IPS DF 4.7 (cell line): ENCODE measurements around the gene GPR137B.
"Not testable (repeated sequence)": the region's sequence is repeated elsewhere in the genome, so short reads cannot be mapped to it uniquely, and the experiment has no call there.

Source experiments
- DNase-seq: peaks from one replicate; pipeline ENCODE4 v3.0.0-alpha.2; 2013; ENCODE audit warnings: low spot score; ENCODE audit errors: extremely low read depth

Gene GPR137B

DNA sequence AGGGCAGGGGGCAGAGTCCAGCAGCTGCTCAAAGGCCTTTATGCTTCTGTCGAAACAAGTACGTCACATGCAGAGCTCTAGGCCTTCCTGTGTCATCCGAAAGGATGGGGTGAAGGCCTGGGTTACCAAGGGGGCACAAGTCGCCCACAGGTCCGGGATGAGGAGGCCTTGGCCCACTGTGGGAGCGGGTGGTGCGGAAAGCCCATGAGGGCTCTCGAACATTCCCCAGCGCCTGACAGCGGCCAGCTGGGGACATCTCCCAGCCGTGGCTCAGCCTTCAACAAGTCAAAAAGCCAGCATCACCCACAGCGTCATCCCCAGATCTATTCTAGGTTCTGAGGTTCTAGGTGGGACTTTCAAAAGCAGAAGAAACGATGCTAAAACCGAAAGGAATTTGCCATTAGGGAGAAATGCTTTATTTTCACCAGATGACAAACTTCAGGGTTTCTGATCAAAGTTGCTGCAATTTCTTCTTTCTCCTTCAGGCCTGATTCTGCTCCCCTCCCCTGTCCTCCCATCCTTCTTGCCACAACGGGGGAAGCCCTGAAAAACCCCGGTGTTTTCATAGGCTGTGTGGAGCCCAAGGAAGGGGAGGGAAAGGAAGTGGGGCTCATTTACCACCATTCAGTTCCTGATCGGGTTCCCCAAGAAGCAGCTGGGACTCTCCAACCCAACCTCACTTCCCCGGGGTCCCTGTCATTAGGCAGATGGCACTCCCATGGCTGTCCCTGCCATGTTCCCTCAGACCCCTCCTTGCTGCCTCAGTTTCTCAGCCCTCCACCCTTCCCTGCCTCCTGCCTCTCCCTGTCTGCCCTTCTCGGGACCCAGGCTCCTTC lies 17.6 kb downstream of the GPR137B start:
- DNase-seq = no peak

DNA sequence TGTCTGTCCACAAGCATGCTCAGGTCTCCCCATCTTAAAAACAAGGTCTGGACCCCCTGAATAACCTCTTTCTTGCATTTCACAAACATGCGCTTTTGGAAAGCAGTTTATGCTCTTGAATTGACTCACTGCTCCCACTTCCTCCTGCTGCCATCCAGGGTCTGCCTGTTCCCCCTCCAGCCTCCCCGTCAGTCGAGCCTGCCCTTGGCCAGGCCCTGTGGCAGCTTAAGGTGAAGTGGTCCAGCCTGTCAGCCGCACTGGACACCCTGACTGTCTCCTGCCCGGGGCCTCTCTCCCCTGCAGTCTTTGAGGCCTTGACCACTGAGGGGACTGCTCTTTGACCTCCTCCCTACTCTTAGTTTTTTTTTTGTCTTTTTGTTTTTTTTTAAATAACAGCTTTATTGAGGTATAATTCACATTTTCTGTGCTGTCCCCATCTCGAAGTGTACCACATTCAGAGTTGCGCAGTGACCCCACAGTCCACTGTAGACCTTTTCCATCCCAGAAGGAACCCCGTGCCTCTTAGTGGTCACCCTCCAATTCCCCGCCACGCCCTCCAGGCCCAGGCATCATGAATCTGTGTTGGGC lies 18.3 kb downstream of the GPR137B start:
- DNase-seq = no peak

DNA sequence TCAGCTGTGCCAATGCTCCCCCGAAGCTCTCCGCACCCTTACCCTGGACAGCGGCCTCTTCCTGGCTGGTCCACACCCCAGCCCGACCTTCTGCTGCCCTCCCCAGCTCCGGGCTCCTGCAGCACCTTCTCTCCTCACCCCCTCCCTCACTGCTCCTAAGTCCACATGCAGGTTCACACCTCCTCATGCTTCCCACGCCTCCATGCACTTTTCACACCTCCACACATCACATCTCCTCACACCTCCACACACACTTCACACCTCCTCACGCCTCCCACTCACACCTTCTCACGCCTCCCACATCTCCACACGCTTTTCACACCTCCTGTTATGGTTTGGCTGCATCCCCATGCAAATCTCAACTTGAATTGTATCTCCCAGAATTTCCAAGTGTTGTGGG lies 18.9 kb downstream of the GPR137B start:
- DNase-seq = no peak

DNA sequence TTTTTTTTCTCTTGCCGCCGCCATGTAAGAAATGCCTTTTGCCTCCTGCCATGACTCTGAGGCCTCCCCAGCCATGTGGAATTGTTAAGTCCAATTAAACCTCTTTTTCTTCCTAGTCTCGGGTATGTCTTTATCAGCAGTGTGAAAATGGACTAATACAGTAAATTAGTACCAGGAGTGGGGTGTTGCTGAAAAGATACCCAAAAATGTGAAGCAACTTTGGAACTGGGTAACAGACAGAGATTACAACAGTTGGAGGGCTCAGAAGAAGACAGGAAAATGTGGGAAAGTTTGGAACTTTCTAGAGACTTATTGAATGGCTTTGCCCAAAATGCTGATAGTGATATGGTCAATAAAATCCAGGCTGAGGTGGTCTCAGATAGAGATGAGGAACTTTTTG lies 19.4 kb downstream of the GPR137B start:
- not testable (repeated sequence) for DNase-seq

DNA sequence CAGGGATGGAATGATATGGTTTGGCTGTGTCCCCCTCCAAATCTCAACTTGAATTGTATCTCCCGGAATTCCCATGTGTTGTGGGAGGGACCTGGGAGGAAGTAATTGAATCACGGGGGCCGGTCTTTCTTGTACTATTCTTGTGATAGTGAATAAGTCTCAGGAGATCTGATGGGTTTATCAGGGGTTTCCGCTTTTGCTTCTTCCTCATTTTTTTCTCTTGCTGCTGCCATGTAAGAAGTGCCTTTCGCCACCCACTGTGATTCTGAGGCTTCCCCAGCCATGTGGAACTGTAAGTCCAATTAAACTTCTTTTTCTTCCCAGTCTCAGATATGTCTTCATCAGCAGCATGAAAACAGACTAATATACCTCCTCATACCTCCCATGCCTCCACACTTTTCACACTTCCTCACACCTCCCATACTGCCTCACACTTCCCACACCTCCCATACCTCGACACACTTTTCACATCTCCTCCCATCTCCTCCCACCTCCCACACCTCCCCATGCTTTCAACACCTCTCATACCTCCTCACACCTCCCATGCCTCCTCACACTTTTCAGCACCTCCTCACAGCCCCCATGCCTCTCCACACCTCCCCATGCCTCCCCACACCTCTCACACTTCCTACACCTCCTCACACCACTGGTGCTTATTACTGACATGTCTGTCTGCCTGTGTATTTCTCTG lies 21.3 kb downstream of the GPR137B start:
- DNase-seq = no peak

DNA sequence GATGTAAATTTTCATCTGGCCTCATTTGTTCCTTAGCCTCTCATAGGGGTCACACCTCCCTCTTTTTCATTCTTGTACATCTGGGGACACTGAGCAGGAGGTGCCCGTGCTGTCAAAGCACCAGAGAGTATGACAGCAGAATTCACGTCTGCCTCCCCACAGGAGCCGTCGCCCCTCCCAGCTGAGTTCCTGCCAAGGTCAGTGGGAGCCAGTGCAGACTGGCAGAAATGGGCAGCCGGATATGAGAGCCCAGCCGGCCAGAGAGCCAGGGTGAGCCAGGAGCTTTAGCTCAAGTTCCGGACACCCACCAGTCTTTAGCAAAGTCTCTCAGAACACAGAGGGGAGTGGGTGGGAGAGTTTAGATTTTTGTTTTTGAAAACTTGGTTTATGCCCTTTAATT lies 21.9 kb downstream of the GPR137B start:
- DNase-seq = no peak

DNA sequence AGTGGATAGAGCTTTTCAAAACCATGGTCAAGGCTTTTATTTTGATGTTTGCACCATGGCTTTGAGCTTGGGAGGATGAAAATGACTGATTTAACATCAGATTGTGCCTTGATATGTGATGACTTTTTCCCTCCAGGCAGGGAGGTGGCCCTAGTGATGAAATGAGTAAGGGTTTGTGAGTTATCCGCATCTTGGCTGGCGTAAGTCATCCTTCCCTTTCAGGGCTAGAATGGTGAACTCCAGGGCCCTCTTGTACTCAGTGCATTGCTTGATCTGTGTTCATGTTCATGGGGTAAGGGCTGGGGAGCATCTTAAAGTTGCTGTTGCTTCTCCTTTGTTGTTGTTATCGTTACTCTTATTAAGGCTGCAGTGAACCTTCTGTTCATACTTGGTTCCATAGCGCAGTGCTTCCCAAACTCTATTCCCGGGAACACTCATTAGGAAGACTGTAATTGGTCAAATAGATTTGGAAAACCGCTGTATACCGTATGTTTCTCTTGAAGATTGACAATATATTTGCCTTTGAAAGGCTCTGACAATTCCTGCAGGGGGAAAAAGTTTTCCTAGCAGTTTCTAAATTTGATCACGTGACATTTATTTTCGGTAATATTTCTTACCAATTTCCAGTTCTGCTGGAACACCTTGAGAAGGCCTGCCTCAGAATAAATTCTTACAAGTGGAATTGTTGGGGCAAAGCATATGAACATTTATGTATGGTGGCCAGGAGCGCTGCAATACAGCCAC lies 23.1 kb downstream of the GPR137B start:
- DNase-seq = no peak

DNA sequence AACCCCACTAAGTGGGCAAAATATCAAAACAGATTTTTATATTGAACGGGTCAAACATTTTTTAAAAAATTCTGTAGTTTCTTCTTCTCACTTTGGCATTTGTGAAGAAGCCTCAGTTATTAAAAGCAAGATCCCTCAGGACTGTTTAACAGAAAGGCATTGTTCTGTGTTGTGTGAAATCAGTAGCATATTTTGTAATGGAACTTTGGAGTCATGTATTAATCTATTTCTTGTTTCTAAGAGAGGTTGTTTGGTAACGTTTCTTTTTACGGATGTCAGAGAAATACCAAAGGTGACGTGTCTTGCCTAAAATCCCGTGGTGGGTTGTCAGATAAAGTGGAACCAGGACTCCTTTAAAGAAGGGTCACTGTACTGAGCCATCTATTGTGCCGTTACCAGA lies 23.7 kb downstream of the GPR137B start:
- DNase-seq = no peak

DNA sequence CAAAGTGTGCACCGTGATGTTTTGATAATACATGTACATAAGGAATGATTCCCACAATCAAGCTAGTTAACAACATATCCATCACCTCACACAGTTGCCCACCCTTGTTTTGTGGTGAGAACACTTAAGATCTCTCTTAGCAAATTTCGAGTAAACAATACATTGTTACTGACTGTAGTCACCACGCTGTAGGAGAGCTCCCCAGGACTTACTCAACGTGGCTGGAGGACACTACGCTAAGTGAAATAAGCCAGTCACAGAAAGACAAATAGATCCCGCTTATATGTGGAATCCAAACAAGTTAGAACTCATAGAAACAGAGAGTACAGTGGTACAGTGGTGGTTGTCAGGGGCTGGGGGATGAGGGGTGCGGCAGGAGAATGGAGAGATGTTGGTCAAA lies 24.8 kb downstream of the GPR137B start:
- no peak for DNase-seq

DNA sequence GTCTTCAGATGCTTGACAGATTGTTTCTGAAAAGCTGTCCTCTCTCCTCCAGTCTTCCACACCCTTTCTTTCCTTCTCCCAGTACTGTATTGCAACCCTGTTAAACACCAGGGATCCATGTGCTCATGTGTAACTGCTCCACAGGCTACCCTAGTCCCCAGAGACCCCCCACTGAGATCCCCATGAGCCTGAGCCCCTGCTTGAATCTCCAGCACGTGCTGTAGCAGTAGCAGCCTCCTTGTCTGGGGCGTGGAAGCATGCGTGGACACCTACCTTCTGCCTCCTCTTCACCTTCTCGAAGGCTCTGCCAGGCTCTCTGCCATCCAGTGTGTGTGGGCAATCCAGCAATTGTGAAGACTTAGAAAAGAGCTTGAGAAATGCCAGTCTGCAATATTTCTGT lies 25.2 kb downstream of the GPR137B start:
- no peak for DNase-seq

DNA sequence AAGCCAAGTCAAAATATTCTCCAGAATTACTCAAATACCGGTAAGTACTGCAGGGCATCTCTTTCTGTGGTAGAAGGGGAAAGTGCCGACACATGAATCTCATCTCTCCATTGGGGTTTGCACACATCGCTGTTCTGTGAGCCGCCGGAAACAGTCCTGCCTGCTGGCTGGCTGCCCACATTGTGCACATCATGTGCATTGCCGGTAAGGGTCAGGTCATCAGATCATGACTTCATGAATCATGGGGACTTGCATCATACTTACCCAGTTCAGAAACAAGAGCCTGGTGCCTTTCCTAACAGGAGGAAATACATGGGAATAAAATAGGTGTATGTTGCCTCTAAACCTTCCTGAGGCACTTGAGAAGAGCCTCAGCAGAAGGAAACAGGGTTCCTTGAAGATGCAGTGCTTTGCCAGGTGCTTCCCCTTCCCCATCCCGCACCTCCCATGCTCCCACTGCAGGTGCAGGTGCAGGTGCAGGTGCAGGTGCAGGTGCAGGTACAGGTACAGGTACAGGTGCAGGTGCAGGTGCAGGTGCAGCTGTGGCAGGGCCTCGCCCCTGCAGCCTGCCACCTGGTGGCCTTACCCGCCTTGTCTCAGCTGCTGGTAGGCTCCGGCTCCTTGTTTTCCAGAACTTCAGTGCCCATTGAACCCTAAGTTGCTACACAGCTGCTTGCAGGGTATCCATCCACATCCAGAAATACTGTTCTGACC lies 26.5 kb downstream of the GPR137B start:
- no peak for DNase-seq

DNA sequence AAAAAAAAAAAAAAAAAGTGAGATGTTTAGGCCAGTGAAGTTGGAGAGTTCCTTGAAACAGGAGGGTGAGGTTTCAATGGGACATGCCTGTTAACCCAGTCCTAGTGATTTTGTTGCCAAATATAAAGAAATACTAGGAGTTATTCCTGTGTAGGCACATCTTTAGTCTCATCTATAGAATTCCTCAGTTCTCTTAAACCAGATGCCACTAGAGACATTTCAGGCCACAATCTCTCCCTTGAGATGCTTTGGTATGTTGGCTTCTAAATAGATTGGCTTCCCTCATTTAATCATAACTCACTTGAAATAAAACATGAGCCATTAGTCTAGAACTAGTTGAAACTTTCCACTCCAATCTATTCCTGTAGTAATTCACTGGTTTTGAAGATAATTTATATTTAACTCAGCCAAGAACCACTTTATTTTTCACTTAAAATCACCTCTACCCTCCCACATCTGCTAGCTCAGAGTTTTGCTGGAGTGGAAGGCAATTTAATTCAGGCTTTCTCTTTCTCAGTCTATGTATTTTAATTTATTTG lies 29.8 kb downstream of the GPR137B start:
- DNase-seq = no peak

DNA sequence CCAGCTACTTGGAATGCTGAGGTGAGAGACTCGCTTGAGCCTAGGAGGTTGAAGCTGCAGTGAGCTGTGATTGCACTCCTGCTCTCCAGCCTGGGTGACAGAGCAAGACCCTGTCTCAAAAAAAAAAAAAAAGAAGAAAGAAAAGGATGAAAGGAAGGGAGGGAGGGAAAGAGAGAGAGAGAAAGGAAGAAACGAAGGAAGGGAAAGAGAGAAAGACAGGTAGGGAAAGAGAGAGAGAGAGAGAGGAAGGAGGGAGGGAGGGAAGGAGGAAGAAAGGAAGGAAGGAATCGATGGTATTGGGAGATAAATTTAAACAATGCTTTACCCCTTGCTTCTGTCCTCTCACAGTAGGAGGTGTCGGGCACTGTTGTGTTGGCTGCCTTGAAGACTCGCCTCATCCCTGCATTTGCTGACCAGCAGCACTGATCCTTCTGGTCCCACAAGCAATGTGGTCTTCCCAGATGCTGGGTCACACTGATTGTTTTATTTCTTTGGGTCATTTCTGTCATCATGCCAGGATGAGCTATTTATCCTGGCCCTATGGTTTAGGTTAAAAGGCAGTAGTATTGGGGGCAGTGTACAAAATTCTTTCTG lies 30.9 kb downstream of the GPR137B start:
- no peak for DNase-seq

DNA sequence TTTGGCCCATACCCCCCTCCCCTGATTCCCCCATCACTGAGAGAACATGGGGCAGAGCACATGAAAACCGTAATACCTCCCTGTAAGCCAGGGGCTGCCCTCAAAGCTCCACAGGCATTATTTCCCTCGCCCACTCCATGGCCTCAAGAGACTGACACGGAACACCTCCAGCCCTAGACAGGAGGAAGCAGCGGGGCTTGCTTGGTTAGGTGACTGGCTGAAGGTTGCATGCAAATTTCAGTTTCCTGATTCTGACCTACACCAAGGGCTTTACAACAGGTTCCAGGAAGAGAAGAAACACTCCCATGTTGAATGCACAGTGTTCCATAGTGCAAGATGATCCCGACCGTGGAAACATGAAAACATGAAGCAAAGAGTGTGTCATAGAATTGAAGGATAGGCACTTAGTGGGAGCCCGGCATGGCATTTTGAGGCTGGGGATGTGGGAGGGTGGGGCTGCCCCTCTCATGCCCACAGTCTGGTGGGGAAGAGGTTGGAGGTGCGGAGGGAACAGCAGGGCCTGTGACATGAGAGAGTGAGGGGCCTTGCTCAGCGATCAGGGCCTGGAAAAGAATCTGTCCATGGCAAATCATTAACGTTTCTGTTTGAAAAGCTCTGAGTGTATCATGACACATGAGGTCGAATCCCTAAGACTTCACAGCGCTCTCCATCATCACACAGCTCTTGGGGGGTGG lies 33.5 kb downstream of the GPR137B start:
- DNase-seq = no peak

DNA sequence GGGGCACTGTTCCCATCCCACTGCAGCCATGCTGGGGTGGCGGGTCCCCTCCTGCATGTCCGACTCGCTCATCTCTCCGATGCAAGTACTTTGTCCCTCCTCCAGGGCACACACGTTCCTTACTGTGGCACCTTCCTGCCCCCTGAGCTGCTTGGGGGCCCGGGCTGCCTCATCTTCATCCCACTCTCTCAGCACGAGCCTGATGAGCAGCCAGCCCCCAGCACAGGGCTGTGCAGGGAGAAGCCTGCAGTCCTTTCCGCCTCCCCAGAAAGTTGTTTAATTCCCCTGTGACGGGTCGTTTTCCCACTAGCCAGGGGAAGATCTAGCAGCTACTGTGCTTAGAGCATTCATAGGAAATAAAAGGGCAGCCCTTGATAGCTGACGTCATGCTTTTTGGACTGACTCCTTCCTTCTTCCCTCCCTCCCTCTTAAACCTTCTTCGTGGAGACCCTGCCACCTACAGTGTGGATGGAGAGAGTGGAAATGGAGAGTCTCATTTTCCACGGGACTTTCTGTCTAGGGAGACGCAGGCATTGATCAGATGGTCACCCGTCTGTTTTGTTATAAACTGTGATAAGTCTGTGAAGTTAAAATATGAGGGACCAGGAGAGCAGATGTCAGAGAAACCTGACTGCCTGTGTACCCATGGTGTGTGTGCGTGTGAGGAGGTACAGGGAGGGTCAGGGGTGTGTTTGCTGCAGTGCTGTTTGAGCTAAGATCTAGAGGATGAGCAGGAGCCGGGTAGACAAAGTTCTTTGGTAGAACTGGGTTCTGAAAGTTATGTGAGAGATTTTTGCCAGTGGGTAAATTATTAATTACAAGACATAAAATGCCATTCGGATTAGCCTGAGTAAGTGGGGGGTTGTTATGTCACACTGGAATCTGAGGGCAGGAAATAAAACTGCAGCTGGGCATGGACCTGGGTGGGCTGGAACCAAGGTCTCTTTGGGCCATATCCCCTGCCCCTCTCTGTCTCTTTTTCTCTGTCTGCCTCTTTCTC lies 34.3 kb downstream of the GPR137B start:
- no peak for DNase-seq

DNA sequence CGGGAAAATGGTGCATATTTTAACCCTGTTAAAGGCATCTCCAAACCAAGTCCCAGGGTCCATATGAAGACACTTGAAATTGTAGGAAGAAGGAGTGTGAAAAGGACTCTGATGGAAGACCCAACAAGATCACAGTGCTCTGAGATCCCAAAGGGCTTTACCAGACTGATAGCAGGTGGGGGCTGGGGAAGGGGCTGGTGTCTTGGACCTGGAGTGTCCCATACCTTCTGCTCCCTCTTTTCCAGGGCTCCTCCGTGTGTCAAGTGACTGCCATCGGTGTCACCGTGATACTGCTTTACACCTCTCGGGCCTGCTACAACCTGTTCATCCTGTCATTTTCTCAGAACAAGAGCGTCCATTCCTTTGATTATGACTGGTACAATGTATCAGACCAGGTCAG lies 37.3 kb downstream of the GPR137B start:
- DNase-seq = no peak

DNA sequence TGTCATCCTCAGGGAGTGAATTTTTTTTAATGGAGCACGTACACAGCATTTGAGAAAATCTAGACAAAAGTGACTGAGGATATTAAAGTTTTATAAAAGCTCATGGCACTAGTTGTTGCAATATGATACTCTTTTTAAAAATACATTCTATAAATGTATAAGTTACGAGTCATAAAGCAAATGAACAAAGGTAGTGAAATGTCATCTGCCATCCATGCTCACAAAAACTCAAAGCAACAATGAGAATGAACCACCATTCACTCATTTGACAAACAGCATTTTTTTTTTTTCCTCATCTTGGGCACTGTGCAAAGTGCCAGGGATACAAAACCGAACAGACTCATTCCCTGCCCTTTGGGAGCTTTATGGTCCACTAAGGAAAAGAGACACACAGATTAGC lies 38.7 kb downstream of the GPR137B start:
- no peak for DNase-seq

DNA sequence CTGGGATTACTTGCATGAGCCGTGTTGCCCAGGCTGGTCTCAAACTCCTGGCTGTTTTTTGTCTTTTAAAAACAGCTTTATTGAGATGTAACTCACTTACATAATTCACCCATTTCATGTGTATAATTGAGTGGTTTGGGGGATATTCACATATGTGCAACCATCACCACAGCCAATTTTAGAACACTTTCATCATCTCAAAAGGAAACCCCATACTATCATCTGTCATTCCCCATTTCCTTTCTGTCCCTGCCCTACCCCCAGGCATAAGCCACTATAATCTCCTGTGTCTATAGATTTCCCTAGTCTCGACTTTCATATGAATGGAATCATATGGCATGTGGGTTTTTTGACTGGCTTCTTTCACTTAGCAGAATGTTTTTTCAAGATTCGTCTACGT lies 43.3 kb downstream of the GPR137B start:
- no peak for DNase-seq

DNA sequence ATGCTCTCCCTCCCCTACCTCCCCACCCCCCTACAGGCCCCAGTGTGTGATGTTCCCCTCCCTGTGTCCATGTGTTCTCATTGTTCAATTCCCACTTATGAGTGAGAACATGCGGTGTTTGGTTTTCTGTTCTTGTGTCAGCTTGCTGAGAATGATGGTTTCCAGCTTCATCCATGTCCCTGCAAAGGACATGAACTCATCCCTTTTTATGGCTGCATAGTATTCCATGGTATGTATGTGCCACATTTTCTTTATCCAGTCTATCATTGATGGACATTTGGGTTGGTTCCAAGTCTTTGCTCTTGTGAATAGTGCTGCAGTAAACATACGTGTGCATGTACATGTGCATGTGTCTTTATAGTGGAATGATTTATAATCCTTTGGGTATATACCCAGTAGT lies 44.1 kb downstream of the GPR137B start:
- DNase-seq = not testable (repeated sequence)
